Measurements from ENCODE around the gene ATAT1.

Gene ATAT1

GRCh38 chr6:30614044-30614842 is 12.4 kb upstream of the ATAT1 start:
- Mint-ChIP-seq H3K4me3 (peak overlapping the region; percentile 96 to 99 (median 97)), H3K27ac (peak overlapping the region; percentile 100), H3K36me3 (ENCODE audit: low read depth) (peaks cover 45% of the 10 kb centered on the region), H3K9me3 (peaks cover 3% of the 10 kb centered on the region), H3K27me3 (ENCODE audit: low read depth) (peaks cover 5% of the 10 kb centered on the region), H3K4me1 (peaks cover 53% of the 10 kb centered on the region)
- no peak for TF ChIP-seq CTCF (IDR thresholded peaks at IDR 0.05; ENCODE audit: unreplicated experiment in 3 of 3)

- Mint-ChIP-seq H3K27ac (peak overlapping the region; percentile 100), H3K4me3 (peak overlapping the region; percentile 96 to 99 (median 97)), H3K36me3 (ENCODE audit: low read depth) (peaks cover 44% of the 10 kb centered on the region), H3K4me1 (peaks cover 49% of the 10 kb centered on the region), H3K9me3 (peaks cover 3% of the 10 kb centered on the region), H3K27me3 (ENCODE audit: low read depth) (peaks cover 5% of the 10 kb centered on the region)
- TF ChIP-seq CTCF (IDR thresholded peaks at IDR 0.05; ENCODE audit: unreplicated experiment in 3 of 3), result no peak
These were observed 11.8 kb upstream of the ATAT1 start for GRCh38 chr6:30614843-30615218.

DNA sequence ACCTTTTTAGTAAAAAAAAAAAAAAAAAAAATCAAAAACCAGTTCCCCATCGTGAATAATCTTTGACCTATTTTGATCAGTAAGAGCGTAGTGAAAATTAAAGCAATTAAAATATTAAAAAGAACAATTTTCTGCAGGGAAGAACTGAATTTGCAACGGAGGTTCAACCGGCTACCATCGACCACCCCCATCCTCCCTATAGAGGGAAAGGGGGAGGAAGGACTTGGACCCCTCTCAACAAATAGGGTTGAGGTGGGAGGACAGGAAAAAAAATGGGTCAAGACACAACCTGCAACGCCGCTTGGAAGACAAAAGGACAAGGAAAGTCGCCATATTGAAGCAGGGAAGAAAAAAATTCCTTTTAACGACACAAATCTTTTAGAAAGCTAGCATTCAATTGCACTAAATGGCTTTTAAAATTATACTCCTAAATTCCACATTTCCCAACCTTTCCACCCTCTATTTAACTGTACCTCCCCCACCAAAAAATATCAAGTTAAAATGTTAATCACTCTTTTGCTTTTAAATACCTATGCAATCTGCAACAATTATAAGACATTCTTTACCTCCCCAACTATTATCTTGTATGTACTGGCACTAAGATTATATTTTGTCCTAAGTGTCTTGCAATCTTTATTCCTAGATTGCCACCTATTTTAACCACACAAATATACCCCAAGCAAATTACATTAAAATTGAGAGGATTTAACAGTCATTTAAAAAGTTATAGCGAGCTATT is 11.3 kb upstream of the ATAT1 start:
- Mint-ChIP-seq H3K36me3 (ENCODE audit: low read depth) (peaks cover 40% of the 10 kb centered on the region), H3K9me3 (peaks cover 3% of the 10 kb centered on the region), H3K27ac (peak overlapping the region; percentile 100), H3K4me1 (peaks cover 44% of the 10 kb centered on the region), H3K27me3 (ENCODE audit: low read depth) (peaks cover 5% of the 10 kb centered on the region), H3K4me3 (peak overlapping the region; percentile 96 to 99 (median 97))
- no peak for TF ChIP-seq CTCF (IDR thresholded peaks at IDR 0.05; ENCODE audit: unreplicated experiment in 3 of 3)

- Mint-ChIP-seq H3K4me3 (peak overlapping the region; percentile 96 to 99 (median 97)), H3K9me3 (peaks cover 3% of the 10 kb centered on the region)
These were observed 10.5 kb upstream of the ATAT1 start for GRCh38 chr6:30615958-30616810.

More at GRCh38 chr6:30615958-30616810, 10.5 kb upstream of the ATAT1 start:
- Mint-ChIP-seq H3K36me3 (ENCODE audit: low read depth) (peaks cover 39% of the 10 kb centered on the region), H3K4me1 (peaks cover 40% of the 10 kb centered on the region), H3K27ac (peak overlapping the region; percentile 100), H3K27me3 (ENCODE audit: low read depth) (peaks cover 5% of the 10 kb centered on the region)
- no peak for TF ChIP-seq CTCF (IDR thresholded peaks at IDR 0.05; ENCODE audit: unreplicated experiment in 3 of 3)

Measured in nephron (organoid).